ENCODE measurements around the gene MKX. TPM values are rescaled to one million over a fixed set of nuclear protein-coding genes. Genes with fewer than 3 reads are reported as not detected.

Gene MKX
- total RNA-seq, 1 donor from 2014 or later: 3.9 TPM

DNA sequence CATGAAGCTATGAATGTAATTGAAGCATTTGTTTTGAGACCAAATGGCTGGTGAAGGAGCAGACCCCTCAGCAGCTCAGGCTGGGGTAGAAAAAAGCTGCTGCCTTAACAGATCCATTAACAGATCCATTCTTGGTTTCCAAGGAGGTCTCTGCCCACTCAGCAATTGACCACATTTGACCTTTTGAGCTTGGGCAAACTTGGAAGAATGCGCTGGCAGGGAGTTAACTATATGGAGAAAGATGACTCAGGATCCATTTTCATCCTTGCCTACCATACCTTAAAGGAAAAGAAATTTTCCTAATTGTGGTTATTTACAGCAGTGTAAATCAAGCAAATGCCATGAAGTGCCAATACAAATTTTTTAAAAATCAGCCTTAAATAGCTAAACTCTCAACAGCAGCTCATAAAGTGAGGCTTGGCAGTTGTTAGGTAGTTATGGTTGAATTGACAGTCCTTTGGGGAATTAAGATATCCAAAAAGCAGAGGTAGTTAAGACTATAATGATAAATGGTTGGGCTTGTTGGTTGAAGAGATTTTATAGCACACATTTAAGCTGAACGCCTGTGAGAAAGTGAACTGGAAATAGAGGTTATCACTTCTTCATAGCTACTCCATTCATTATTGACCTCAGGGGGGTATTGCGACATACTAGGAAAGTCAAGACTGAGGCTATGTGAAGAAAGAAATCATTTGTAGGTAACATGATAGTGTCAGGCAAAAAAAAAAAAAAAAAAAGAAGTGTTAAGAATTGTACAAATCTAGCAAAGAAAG is 83.9 kb downstream of the MKX start:
- TF ChIP-seq EZH2 (IDR thresholded peaks at IDR 0.05; ENCODE audit: insufficient read depth, low read length) (no peak), CTCF (IDR thresholded peaks at IDR 0.05; ENCODE audit: insufficient read depth, low read depth, low read length) (no peak)
- H3K9ac ChIP-seq (ENCODE audit: low read length): no peak overlapping the region
- H3K27me3 ChIP-seq (ENCODE audit: insufficient read depth, low read length): peaks cover 2% of the 10 kb centered on the region
- H3K27ac ChIP-seq (ENCODE audit: low read depth, low read length): no peak overlapping the region
- H3K4me3 Mint-ChIP-seq (ENCODE audit: unreplicated experiment): no peak overlapping the region
- FAIRE-seq (no peak), DNase-seq (ENCODE audit: low read depth) (peak; percentile 55)
- H3K27ac Mint-ChIP-seq (ENCODE audit: unreplicated experiment): peak overlapping the region; percentile 53
- H2AFZ ChIP-seq (ENCODE audit: low read depth, low read length): no peak overlapping the region
- peaks cover 21% of the 10 kb centered on the region for H3K4me1 Mint-ChIP-seq (ENCODE audit: low read depth, unreplicated experiment)
- no peak overlapping the region for H3K4me3 ChIP-seq (ENCODE audit: insufficient read depth, low read depth, low read length)
- H3K36me3 Mint-ChIP-seq (ENCODE audit: low read depth, unreplicated experiment): no peaks in the 10 kb centered on the region
- H3K9me3 ChIP-seq (ENCODE audit: insufficient read depth, low read depth, low read length): no peaks in the 10 kb centered on the region
- H3K79me2 ChIP-seq (ENCODE audit: insufficient read depth, low read length): no peaks in the 10 kb centered on the region
- H4K20me1 ChIP-seq (ENCODE audit: insufficient read depth, low read length): no peaks in the 10 kb centered on the region
- H3K4me1 ChIP-seq (ENCODE audit: insufficient read depth, low read length): no peaks in the 10 kb centered on the region
- no peaks in the 10 kb centered on the region for H3K36me3 ChIP-seq (ENCODE audit: insufficient read depth, low read length)
- peaks cover 3% of the 10 kb centered on the region for H3K27me3 Mint-ChIP-seq (ENCODE audit: low read depth, unreplicated experiment)
- no peak overlapping the region for H3K4me2 ChIP-seq (ENCODE audit: low read length)
- H3K9me3 Mint-ChIP-seq (ENCODE audit: unreplicated experiment): peaks cover 2% of the 10 kb centered on the region

GRCh38 chr10:27660711-27661110 is 84.9 kb downstream of the MKX start:
- no peaks in the 10 kb centered on the region for H3K36me3 Mint-ChIP-seq (ENCODE audit: low read depth, unreplicated experiment)
- H3K4me2 ChIP-seq (ENCODE audit: low read length): no peak overlapping the region
- FAIRE-seq (no peak), DNase-seq (ENCODE audit: low read depth) (no peak)
- no peaks in the 10 kb centered on the region for H3K36me3 ChIP-seq (ENCODE audit: insufficient read depth, low read length)
- peaks cover 5% of the 10 kb centered on the region for H3K9me3 Mint-ChIP-seq (ENCODE audit: unreplicated experiment)
- no peak overlapping the region for H2AFZ ChIP-seq (ENCODE audit: low read depth, low read length)
- no peaks in the 10 kb centered on the region for H4K20me1 ChIP-seq (ENCODE audit: insufficient read depth, low read length)
- H3K27me3 Mint-ChIP-seq (ENCODE audit: low read depth, unreplicated experiment): peaks cover 3% of the 10 kb centered on the region
- no peak overlapping the region for H3K9ac ChIP-seq (ENCODE audit: low read length)
- no peaks in the 10 kb centered on the region for H3K79me2 ChIP-seq (ENCODE audit: insufficient read depth, low read length)
- H3K27ac ChIP-seq (ENCODE audit: low read depth, low read length): no peak overlapping the region
- TF ChIP-seq EZH2 (IDR thresholded peaks at IDR 0.05; ENCODE audit: insufficient read depth, low read length) (no peak), CTCF (IDR thresholded peaks at IDR 0.05; ENCODE audit: insufficient read depth, low read depth, low read length) (no peak)
- H3K4me3 ChIP-seq (ENCODE audit: insufficient read depth, low read depth, low read length): no peak overlapping the region
- no peaks in the 10 kb centered on the region for H3K4me1 ChIP-seq (ENCODE audit: insufficient read depth, low read length)
- no peak overlapping the region for H3K4me3 Mint-ChIP-seq (ENCODE audit: unreplicated experiment)
- H3K9me3 ChIP-seq (ENCODE audit: insufficient read depth, low read depth, low read length): no peaks in the 10 kb centered on the region
- no peak overlapping the region for H3K27ac Mint-ChIP-seq (ENCODE audit: unreplicated experiment)
- H3K27me3 ChIP-seq (ENCODE audit: insufficient read depth, low read length): peaks cover 2% of the 10 kb centered on the region
- peaks cover 21% of the 10 kb centered on the region for H3K4me1 Mint-ChIP-seq (ENCODE audit: low read depth, unreplicated experiment)

- Histone ChIP-seq H3K4me3 (ENCODE audit: insufficient read depth, low read depth, low read length) (no peak overlapping the region), H3K27me3 (ENCODE audit: insufficient read depth, low read length) (peaks cover 2% of the 10 kb centered on the region), H3K79me2 (ENCODE audit: insufficient read depth, low read length) (no peaks in the 10 kb centered on the region), H3K4me1 (ENCODE audit: insufficient read depth, low read length) (no peaks in the 10 kb centered on the region), H3K9ac (ENCODE audit: low read length) (no peak overlapping the region), H3K36me3 (ENCODE audit: insufficient read depth, low read length) (no peaks in the 10 kb centered on the region), H4K20me1 (ENCODE audit: insufficient read depth, low read length) (no peaks in the 10 kb centered on the region), H3K27ac (ENCODE audit: low read depth, low read length) (no peak overlapping the region), H2AFZ (ENCODE audit: low read depth, low read length) (no peak overlapping the region), H3K9me3 (ENCODE audit: insufficient read depth, low read depth, low read length) (no peaks in the 10 kb centered on the region), H3K4me2 (ENCODE audit: low read length) (no peak overlapping the region)
- H3K4me3 Mint-ChIP-seq (ENCODE audit: unreplicated experiment): no peak overlapping the region
- H3K4me1 Mint-ChIP-seq (ENCODE audit: low read depth, unreplicated experiment): peaks cover 21% of the 10 kb centered on the region
- TF ChIP-seq CTCF (IDR thresholded peaks at IDR 0.05; ENCODE audit: insufficient read depth, low read depth, low read length): no peak
- no peak for TF ChIP-seq EZH2 (IDR thresholded peaks at IDR 0.05; ENCODE audit: insufficient read depth, low read length)
- DNase-seq (ENCODE audit: low read depth) (no peak), FAIRE-seq (no peak)
- peak overlapping the region; percentile 37 for H3K27ac Mint-ChIP-seq (ENCODE audit: unreplicated experiment)
- H3K9me3 Mint-ChIP-seq (ENCODE audit: unreplicated experiment): peaks cover 5% of the 10 kb centered on the region
- H3K27me3 Mint-ChIP-seq (ENCODE audit: low read depth, unreplicated experiment): peaks cover 3% of the 10 kb centered on the region
- H3K36me3 Mint-ChIP-seq (ENCODE audit: low read depth, unreplicated experiment): no peaks in the 10 kb centered on the region
These were observed 85.4 kb downstream of the MKX start for GRCh38 chr10:27660268-27660667.
